ENCODE results near the gene KCNA1. TPM values are rescaled to one million over a fixed set of nuclear protein-coding genes. Genes with fewer than 3 reads are reported as not detected.

Gene KCNA1
- polyA plus RNA-seq, 1 donor from 2014 or later = 14.7 TPM

- TF ChIP-seq REST (IDR thresholded peaks at IDR 0.05; ENCODE audit: borderline replicate concordance) = no peak
- TF ChIP-seq TAF1 (IDR thresholded peaks at IDR 0.05; ENCODE audit: low read depth) = no peak
- peak; percentile 55 for TF ChIP-seq MXI1 (conservative IDR thresholded peaks at IDR 0.05; ENCODE audit: poor library complexity, severe bottlenecking)
- peak; percentile 82 for TF ChIP-seq CTCF (IDR thresholded peaks at IDR 0.05; ENCODE audit: poor library complexity, severe bottlenecking)
- TF ChIP-seq RAD21 (conservative IDR thresholded peaks at IDR 0.05) = peak; percentile 44
- peak; percentile 49 for TF ChIP-seq SMC3 (conservative IDR thresholded peaks at IDR 0.05; ENCODE audit: poor library complexity)
- no peak for TF ChIP-seq EP300 (conservative IDR thresholded peaks at IDR 0.05; ENCODE audit: poor library complexity, severe bottlenecking)
- peak; percentile 34 for TF ChIP-seq POLR2AphosphoS5 (IDR thresholded peaks at IDR 0.05)
- no peak for TF ChIP-seq EZH2 (IDR thresholded peaks at IDR 0.05; ENCODE audit: borderline replicate concordance, insufficient read depth, low read length, poor library complexity, severe bottlenecking)
- peaks cover 65% of the 10 kb centered on the region for H3K27me3 ChIP-seq (ENCODE audit: insufficient read depth, low read depth, low read length)
- H3F3A ChIP-seq (ENCODE audit: insufficient read depth, low read length, poor library complexity, severe bottlenecking) = no peaks in the 10 kb centered on the region
- no peak overlapping the region for H2AFZ ChIP-seq (ENCODE audit: low read depth, low read length)
- H3K9me3 ChIP-seq (ENCODE audit: low read length) = peaks cover 7% of the 10 kb centered on the region
- H3K36me3 ChIP-seq (ENCODE audit: insufficient read depth, low read length) = no peaks in the 10 kb centered on the region
- no peaks in the 10 kb centered on the region for H3K9me2 ChIP-seq (ENCODE audit: insufficient read depth, low read length)
- no peaks in the 10 kb centered on the region for H3K79me2 ChIP-seq (replicated peaks; ENCODE audit: insufficient read depth, low read length)
- H4K20me1 ChIP-seq (ENCODE audit: insufficient read depth) = no peaks in the 10 kb centered on the region
- H3K4me3 ChIP-seq (ENCODE audit: low read length) = peak overlapping the region; percentile 89
- H3K4me2 ChIP-seq (ENCODE audit: low read length) = peak overlapping the region; percentile 92
- peak overlapping the region; percentile 79 for H3K9ac ChIP-seq (ENCODE audit: low read length)
- H3K27ac ChIP-seq (ENCODE audit: low read length) = peak overlapping the region; percentile 30
Observed at GRCh38 chr12:4908684-4909409, 858 bp upstream of the KCNA1 start.

- peak overlapping the region; percentile 92 for H3K4me2 ChIP-seq (ENCODE audit: low read length)
- no peaks in the 10 kb centered on the region for H3F3A ChIP-seq (ENCODE audit: insufficient read depth, low read length, poor library complexity, severe bottlenecking)
- H3K27me3 ChIP-seq (ENCODE audit: insufficient read depth, low read depth, low read length) = peaks cover 65% of the 10 kb centered on the region
- peak overlapping the region; percentile 79 for H3K9ac ChIP-seq (ENCODE audit: low read length)
- H3K9me3 ChIP-seq (ENCODE audit: low read length) = peaks cover 7% of the 10 kb centered on the region
- TF ChIP-seq REST (IDR thresholded peaks at IDR 0.05; ENCODE audit: borderline replicate concordance) = no peak
- no peak for TF ChIP-seq SMC3 (conservative IDR thresholded peaks at IDR 0.05; ENCODE audit: poor library complexity)
- TF ChIP-seq EP300 (conservative IDR thresholded peaks at IDR 0.05; ENCODE audit: poor library complexity, severe bottlenecking) = no peak
- TF ChIP-seq EZH2 (IDR thresholded peaks at IDR 0.05; ENCODE audit: borderline replicate concordance, insufficient read depth, low read length, poor library complexity, severe bottlenecking) = no peak
- TF ChIP-seq CTCF (IDR thresholded peaks at IDR 0.05; ENCODE audit: poor library complexity, severe bottlenecking) = no peak
- TF ChIP-seq POLR2AphosphoS5 (IDR thresholded peaks at IDR 0.05) = no peak
- TF ChIP-seq MXI1 (conservative IDR thresholded peaks at IDR 0.05; ENCODE audit: poor library complexity, severe bottlenecking) = no peak
- TF ChIP-seq TAF1 (IDR thresholded peaks at IDR 0.05; ENCODE audit: low read depth) = no peak
- TF ChIP-seq RAD21 (conservative IDR thresholded peaks at IDR 0.05) = no peak
- no peaks in the 10 kb centered on the region for H3K36me3 ChIP-seq (ENCODE audit: insufficient read depth, low read length)
- no peaks in the 10 kb centered on the region for H3K79me2 ChIP-seq (replicated peaks; ENCODE audit: insufficient read depth, low read length)
- peak overlapping the region; percentile 89 for H3K4me3 ChIP-seq (ENCODE audit: low read length)
- no peaks in the 10 kb centered on the region for H3K9me2 ChIP-seq (ENCODE audit: insufficient read depth, low read length)
- H2AFZ ChIP-seq (ENCODE audit: low read depth, low read length) = no peak overlapping the region
- H4K20me1 ChIP-seq (ENCODE audit: insufficient read depth) = no peaks in the 10 kb centered on the region
- peak overlapping the region; percentile 30 for H3K27ac ChIP-seq (ENCODE audit: low read length)
Observed at GRCh38 chr12:4909410-4909733, 333 bp upstream of the KCNA1 start.
